ENCODE data around the gene GOLT1A. TPM values are rescaled to one million over a fixed set of nuclear protein-coding genes. Genes with fewer than 3 reads are reported as not detected.
A peak's percentile ranks its signal among the peaks of the same experiment; 100 is the strongest.

The GOLT1A gene
- total and polyA plus RNA-seq, 3 experiments from 2014 or later = not detected

DNA sequence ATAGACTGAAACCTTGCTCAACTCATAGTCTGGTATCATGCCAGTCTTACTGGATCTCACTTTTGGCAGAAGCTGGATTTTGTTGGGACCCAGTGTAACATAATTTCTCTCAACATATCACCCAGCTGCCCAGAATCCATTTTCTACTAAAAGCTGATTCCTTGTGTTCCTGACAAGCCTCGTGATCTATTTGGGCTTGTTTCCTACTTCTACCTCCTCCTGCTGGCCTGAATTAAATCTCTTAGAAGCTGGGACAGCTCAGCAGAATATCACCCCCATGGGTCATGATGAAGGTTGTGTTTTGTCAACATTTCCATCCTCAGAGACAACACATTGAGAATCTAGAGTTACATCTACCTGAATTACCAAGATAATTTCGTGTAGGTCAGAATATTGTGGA lies 7.7 kb downstream of the GOLT1A start:
- no peaks in the 10 kb centered on the region for H3K9me3 ChIP-seq (ENCODE audit: low read length)
- H3K4me1 Mint-ChIP-seq = peaks cover 0 to 4% (median 0%) of the 10 kb centered on the region in 3 donors
- H3K36me3 Mint-ChIP-seq = no peaks in the 10 kb centered on the region
- no peaks in the 10 kb centered on the region for H3K9me3 Mint-ChIP-seq
- no peak overlapping the region for H3K4me3 Mint-ChIP-seq
- CTCF ChIA-PET = interaction anchor here (1.4 to 2.8 kb wide), 7 partner anchors 8 to 347 kb away, joined by 3 to 15 read pairs (median 6); no protein-coding TSS in a partner anchor
- POLR2A ChIA-PET = no interaction called here
- no peaks in the 10 kb centered on the region for H3K36me3 ChIP-seq (ENCODE audit: insufficient read depth, low read length)
- no peak overlapping the region for H3K4me3 ChIP-seq (ENCODE audit: low read length)
- H3K27me3 Mint-ChIP-seq = peaks cover 32 to 74% of the 10 kb centered on the region in 2 donors
- peak overlapping the region in 1 of 8 donors; percentile 14 for H3K27ac Mint-ChIP-seq
- H3K27me3 ChIP-seq (ENCODE audit: insufficient read depth, low read length, poor library complexity, severe bottlenecking) = peaks cover 3% of the 10 kb centered on the region
- DNase-seq = no peak
- H3K4me1 ChIP-seq (ENCODE audit: insufficient read depth, low read length) = peaks cover 5% of the 10 kb centered on the region
- H3K27ac ChIP-seq (ENCODE audit: low read depth, low read length) = no peak overlapping the region

DNA sequence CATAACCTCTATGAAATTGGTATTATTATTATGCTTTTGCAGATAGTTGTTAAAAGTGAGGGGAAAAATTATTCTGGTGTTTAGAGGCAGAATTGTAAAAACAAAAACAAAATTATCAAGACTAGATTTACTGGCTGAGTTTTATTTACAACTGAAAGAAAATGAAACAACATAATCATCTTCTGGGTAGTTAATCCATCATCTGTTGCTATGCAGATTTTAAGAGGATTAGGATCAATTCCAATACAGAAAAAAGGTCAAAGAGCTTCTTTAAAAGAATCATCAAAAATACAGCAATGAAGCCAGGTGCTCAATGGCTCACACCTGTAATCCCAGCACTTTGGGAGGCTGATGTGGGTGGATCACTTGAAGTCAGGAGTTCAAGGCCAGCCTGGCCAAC lies 8.3 kb downstream of the GOLT1A start:
- no peak overlapping the region for H3K27ac ChIP-seq (ENCODE audit: low read depth, low read length)
- H3K27me3 ChIP-seq (ENCODE audit: insufficient read depth, low read length, poor library complexity, severe bottlenecking) = peaks cover 3% of the 10 kb centered on the region
- POLR2A ChIA-PET = no interaction called here
- CTCF ChIA-PET = interaction anchor here (1.0 to 2.8 kb wide), 4 partner anchors 8 to 157 kb away, joined by 3 to 15 read pairs (median 9); partner anchors contain the start of gene GOLT1A
- H3K4me3 Mint-ChIP-seq = no peak overlapping the region
- no peaks in the 10 kb centered on the region for H3K9me3 Mint-ChIP-seq
- peaks cover 32 to 80% of the 10 kb centered on the region in 2 donors for H3K27me3 Mint-ChIP-seq
- no peaks in the 10 kb centered on the region for H3K36me3 Mint-ChIP-seq
- peaks cover 5% of the 10 kb centered on the region for H3K4me1 ChIP-seq (ENCODE audit: insufficient read depth, low read length)
- H3K9me3 ChIP-seq (ENCODE audit: low read length) = no peaks in the 10 kb centered on the region
- DNase-seq = no peak
- no peak overlapping the region for H3K4me3 ChIP-seq (ENCODE audit: low read length)
- H3K4me1 Mint-ChIP-seq = peaks cover 0 to 4% (median 0%) of the 10 kb centered on the region in 3 donors
- H3K27ac Mint-ChIP-seq = no peak overlapping the region
- no peaks in the 10 kb centered on the region for H3K36me3 ChIP-seq (ENCODE audit: insufficient read depth, low read length)

GRCh38 chr1:204204944-204205343 lies 8.8 kb downstream of the GOLT1A start:
- peaks cover 0 to 4% (median 0%) of the 10 kb centered on the region in 3 donors for H3K4me1 Mint-ChIP-seq

GRCh38 chr1:204203206-204203767 lies 10.5 kb downstream of the GOLT1A start:
- POLR2A ChIA-PET = no interaction called here
- H3K4me1 Mint-ChIP-seq = peaks cover 0 to 4% (median 0%) of the 10 kb centered on the region in 3 donors
- no peak overlapping the region for H3K27ac Mint-ChIP-seq
- Histone ChIP-seq H3K27ac (ENCODE audit: low read depth, low read length) (no peak overlapping the region), H3K27me3 (ENCODE audit: insufficient read depth, low read length, poor library complexity, severe bottlenecking) (peaks cover 3% of the 10 kb centered on the region), H3K9me3 (ENCODE audit: low read length) (no peaks in the 10 kb centered on the region), H3K4me1 (ENCODE audit: insufficient read depth, low read length) (peaks cover 5% of the 10 kb centered on the region), H3K4me3 (ENCODE audit: low read length) (no peak overlapping the region), H3K36me3 (ENCODE audit: insufficient read depth, low read length) (no peaks in the 10 kb centered on the region)
- no peak overlapping the region for H3K4me3 Mint-ChIP-seq
- H3K27me3 Mint-ChIP-seq = peaks cover 24 to 75% of the 10 kb centered on the region in 2 donors
- no peaks in the 10 kb centered on the region for H3K36me3 Mint-ChIP-seq
- no peaks in the 10 kb centered on the region for H3K9me3 Mint-ChIP-seq
- DNase-seq = no peak
- CTCF ChIA-PET = no interaction called here

More at GRCh38 chr1:204204944-204205343, 8.8 kb downstream of the GOLT1A start:
- H3K4me3 Mint-ChIP-seq = no peak overlapping the region
- peaks cover 5% of the 10 kb centered on the region for H3K4me1 ChIP-seq (ENCODE audit: insufficient read depth, low read length)
- H3K27ac Mint-ChIP-seq = peak overlapping the region in 1 of 8 donors; percentile 1
- H3K27ac ChIP-seq (ENCODE audit: low read depth, low read length) = no peak overlapping the region
- no peaks in the 10 kb centered on the region for H3K9me3 ChIP-seq (ENCODE audit: low read length)
- ChIA-PET POLR2A (no interaction called here), CTCF (interaction anchor here (1.0 to 2.8 kb wide), 3 partner anchors 9 to 43 kb away, joined by 3 to 15 read pairs (median 4); partner anchors contain the start of gene GOLT1A)
- peaks cover 32 to 77% of the 10 kb centered on the region in 2 donors for H3K27me3 Mint-ChIP-seq
- peaks cover 3% of the 10 kb centered on the region for H3K27me3 ChIP-seq (ENCODE audit: insufficient read depth, low read length, poor library complexity, severe bottlenecking)
- no peaks in the 10 kb centered on the region for H3K9me3 Mint-ChIP-seq
- H3K36me3 Mint-ChIP-seq = no peaks in the 10 kb centered on the region
- no peaks in the 10 kb centered on the region for H3K36me3 ChIP-seq (ENCODE audit: insufficient read depth, low read length)
- peak in 1 of 5 donors; percentile 40 for DNase-seq
- H3K4me3 ChIP-seq (ENCODE audit: low read length) = no peak overlapping the region

GRCh38 chr1:204202481-204202880 lies 11.3 kb downstream of the GOLT1A start:
- ChIA-PET POLR2A (no interaction called here), CTCF (no interaction called here)
- no peak overlapping the region for H3K27ac ChIP-seq (ENCODE audit: low read depth, low read length)
- Mint-ChIP-seq H3K4me3 (no peak overlapping the region), H3K27ac (no peak overlapping the region), H3K4me1 (peaks cover 0 to 4% (median 0%) of the 10 kb centered on the region in 3 donors), H3K27me3 (peaks cover 27 to 72% of the 10 kb centered on the region in 2 donors), H3K9me3 (no peaks in the 10 kb centered on the region), H3K36me3 (no peaks in the 10 kb centered on the region)
- DNase-seq = no peak
- H3K9me3 ChIP-seq (ENCODE audit: low read length) = no peaks in the 10 kb centered on the region
- H3K27me3 ChIP-seq (ENCODE audit: insufficient read depth, low read length, poor library complexity, severe bottlenecking) = peaks cover 3% of the 10 kb centered on the region
- no peak overlapping the region for H3K4me3 ChIP-seq (ENCODE audit: low read length)
- peaks cover 5% of the 10 kb centered on the region for H3K4me1 ChIP-seq (ENCODE audit: insufficient read depth, low read length)
- no peaks in the 10 kb centered on the region for H3K36me3 ChIP-seq (ENCODE audit: insufficient read depth, low read length)

GRCh38 chr1:204201348-204202040 lies 12.3 kb downstream of the GOLT1A start:
- H3K27ac ChIP-seq (ENCODE audit: low read depth, low read length) = no peak overlapping the region
- Mint-ChIP-seq H3K27ac (no peak overlapping the region), H3K4me3 (no peak overlapping the region), H3K36me3 (no peaks in the 10 kb centered on the region), H3K9me3 (no peaks in the 10 kb centered on the region), H3K27me3 (peaks cover 23 to 69% of the 10 kb centered on the region in 2 donors), H3K4me1 (peaks cover 0 to 1% (median 0%) of the 10 kb centered on the region in 3 donors)
- H3K9me3 ChIP-seq (ENCODE audit: low read length) = no peaks in the 10 kb centered on the region
- ChIA-PET CTCF (no interaction called here), POLR2A (no interaction called here)
- no peaks in the 10 kb centered on the region for H3K4me1 ChIP-seq (ENCODE audit: insufficient read depth, low read length)
- H3K4me3 ChIP-seq (ENCODE audit: low read length) = no peak overlapping the region
- no peaks in the 10 kb centered on the region for H3K36me3 ChIP-seq (ENCODE audit: insufficient read depth, low read length)
- no peak for DNase-seq
- no peaks in the 10 kb centered on the region for H3K27me3 ChIP-seq (ENCODE audit: insufficient read depth, low read length, poor library complexity, severe bottlenecking)

- no peak for DNase-seq
- Mint-ChIP-seq H3K9me3 (no peaks in the 10 kb centered on the region), H3K4me1 (peaks cover 2 to 7% (median 6%) of the 10 kb centered on the region in 3 donors), H3K27ac (no peak overlapping the region), H3K36me3 (no peaks in the 10 kb centered on the region), H3K4me3 (no peak overlapping the region), H3K27me3 (peaks cover 20 to 51% of the 10 kb centered on the region in 2 donors)
- Histone ChIP-seq H3K4me3 (ENCODE audit: low read length) (no peak overlapping the region), H3K27ac (ENCODE audit: low read depth, low read length) (no peak overlapping the region), H3K27me3 (ENCODE audit: insufficient read depth, low read length, poor library complexity, severe bottlenecking) (no peaks in the 10 kb centered on the region), H3K9me3 (ENCODE audit: low read length) (no peaks in the 10 kb centered on the region), H3K36me3 (ENCODE audit: insufficient read depth, low read length) (no peaks in the 10 kb centered on the region), H3K4me1 (ENCODE audit: insufficient read depth, low read length) (no peaks in the 10 kb centered on the region)
- ChIA-PET POLR2A (no interaction called here), CTCF (no interaction called here)
Measured at GRCh38 chr1:204199579-204199978, 14.2 kb downstream of the GOLT1A start.

All from CD8-positive, alpha-beta memory T cell (primary cell).